AG04450 (cell line): Measurements from ENCODE around the gene KCNK3. TPM values are rescaled to one million over a fixed set of nuclear protein-coding genes. Genes with fewer than 3 reads are reported as not detected.
"Not testable (repeated sequence)": the region's sequence is repeated elsewhere in the genome, so short reads cannot be mapped to it uniquely, and the experiment has no call there.

Experiments
- CTCF ChIA-PET: fragments of 300-600, 350-600 bp; formaldehyde crosslinking; extraction: SDS; loops from one replicate; lab custom pipeline; 2022; ENCODE audit warnings: antibody characterized with exemption, inconsistent platforms; lab: Charles Lee
- POLR2A ChIA-PET: fragments of 350-600 bp; formaldehyde crosslinking; extraction: SDS; loops from one replicate; lab custom pipeline; 2021; ENCODE audit warnings: antibody characterized with exemption, inconsistent platforms; lab: Yijun Ruan, JAX
- DNase-seq: peaks from one replicate; pipeline ENCODE4 v3.0.0-alpha.2; 2011; ENCODE audit warnings: low read depth, low spot score
- H3K27ac ChIP-seq: one replicate; pipeline ENCODE4 v1.5.1; 2012; ENCODE audit warnings: low read depth, low read length, control low read depth
- H3K27me3 ChIP-seq: one replicate; pipeline ENCODE4 v1.6.0; 2012; ENCODE audit warnings: low read length; ENCODE audit not compliant: control insufficient read depth, insufficient read depth
- H3K4me3 ChIP-seq: 2 replicates; pipeline ENCODE4 v1.5.1; 2011; ENCODE audit warnings: mild to moderate bottlenecking, low read depth, low read length, control low read depth
- H3K9me3 ChIP-seq: 2 replicates; pipeline ENCODE4 v1.5.1; 2012; ENCODE audit warnings: low read length; ENCODE audit not compliant: control insufficient read depth, insufficient read depth
- polyA plus RNA-seq: library from polyadenylated mRNA; depleted of rRNA; stranded (reverse); fragments of >200 nt; gene quantifications from 2 replicates; pipeline ENCODE4 v1.2.3, GENCODE V29; 2011
- TF ChIP-seq, protein P1 (sequence below): IDR thresholded peaks from 2 replicates; pipeline ENCODE4 v1.5.1; 2011; ENCODE audit warnings: low read depth, low read length, control low read depth, inconsistent platforms

Gene KCNK3
- polyA plus RNA-seq, 1 experiment: 0.05 TPM

GRCh38 chr2:26750467-26750866 is 57.9 kb downstream of the KCNK3 start:
- H3K4me3 ChIP-seq, POLR2A ChIA-PET, H3K27ac ChIP-seq, H3K27me3 ChIP-seq, H3K9me3 ChIP-seq, DNase-seq: not testable (repeated sequence)
- CTCF ChIA-PET: interaction anchor here (1.1 kb wide), 1 partner anchor 145 kb away, joined by 3 read pairs; no protein-coding TSS in a partner anchor

DNA sequence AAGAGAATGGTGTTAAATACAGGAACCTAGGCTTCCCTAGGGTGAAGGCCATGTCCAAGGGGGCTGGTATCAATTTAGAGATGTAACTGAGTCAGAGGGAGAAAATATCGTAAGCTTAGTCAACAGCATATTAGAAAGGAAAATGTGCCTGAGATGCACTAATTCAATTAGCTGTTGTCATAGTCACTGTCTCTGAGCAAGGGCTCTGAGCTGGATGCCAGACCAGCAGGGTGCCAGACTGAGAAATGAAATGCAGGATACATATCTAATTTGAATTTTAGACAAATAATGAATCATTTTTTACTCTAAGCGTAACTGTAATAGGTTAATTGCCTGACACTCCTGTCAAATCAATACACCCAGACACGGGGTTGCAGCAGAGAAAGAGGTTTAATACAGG is 60.1 kb downstream of the KCNK3 start:
- POLR2A ChIA-PET: interaction anchor here (0.6 kb wide), 1 partner anchor 1500 kb away, joined by 5 read pairs; no protein-coding TSS in a partner anchor
- no peaks in the 10 kb centered on the region for H3K27me3 ChIP-seq
- CTCF ChIA-PET: interaction anchor here (1.3 to 5.2 kb wide), 2 partner anchors 7 to 175 kb away, joined by 5 to 26 read pairs; no protein-coding TSS in a partner anchor
- H3K9me3 ChIP-seq: peaks cover 3% of the 10 kb centered on the region; the same call in 1 of the 2 replicates
- no peak overlapping the region for H3K4me3 ChIP-seq
- TF ChIP-seq, protein P1, sequence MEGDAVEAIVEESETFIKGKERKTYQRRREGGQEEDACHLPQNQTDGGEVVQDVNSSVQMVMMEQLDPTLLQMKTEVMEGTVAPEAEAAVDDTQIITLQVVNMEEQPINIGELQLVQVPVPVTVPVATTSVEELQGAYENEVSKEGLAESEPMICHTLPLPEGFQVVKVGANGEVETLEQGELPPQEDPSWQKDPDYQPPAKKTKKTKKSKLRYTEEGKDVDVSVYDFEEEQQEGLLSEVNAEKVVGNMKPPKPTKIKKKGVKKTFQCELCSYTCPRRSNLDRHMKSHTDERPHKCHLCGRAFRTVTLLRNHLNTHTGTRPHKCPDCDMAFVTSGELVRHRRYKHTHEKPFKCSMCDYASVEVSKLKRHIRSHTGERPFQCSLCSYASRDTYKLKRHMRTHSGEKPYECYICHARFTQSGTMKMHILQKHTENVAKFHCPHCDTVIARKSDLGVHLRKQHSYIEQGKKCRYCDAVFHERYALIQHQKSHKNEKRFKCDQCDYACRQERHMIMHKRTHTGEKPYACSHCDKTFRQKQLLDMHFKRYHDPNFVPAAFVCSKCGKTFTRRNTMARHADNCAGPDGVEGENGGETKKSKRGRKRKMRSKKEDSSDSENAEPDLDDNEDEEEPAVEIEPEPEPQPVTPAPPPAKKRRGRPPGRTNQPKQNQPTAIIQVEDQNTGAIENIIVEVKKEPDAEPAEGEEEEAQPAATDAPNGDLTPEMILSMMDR: no peak
- no peak overlapping the region for H3K27ac ChIP-seq
- DNase-seq: no peak

- ChIA-PET POLR2A (no interaction called here), CTCF (interaction anchor here (5.2 kb wide), 1 partner anchor 9 kb away, joined by 26 read pairs; no protein-coding TSS in a partner anchor)
- no peak for DNase-seq
- H3K4me3 ChIP-seq: no peak overlapping the region
- TF ChIP-seq, protein P1: no peak
- no peak overlapping the region for H3K27ac ChIP-seq
- peaks cover 3% of the 10 kb centered on the region; the same call in 1 of the 2 replicates for H3K9me3 ChIP-seq
- H3K27me3 ChIP-seq: no peaks in the 10 kb centered on the region
Measured at GRCh38 chr2:26754539-26754938, 62.0 kb downstream of the KCNK3 start.

- TF ChIP-seq, protein P1: no peak
- no peaks in the 10 kb centered on the region for H3K27me3 ChIP-seq
- ChIA-PET CTCF (interaction anchor here (5.2 kb wide), 1 partner anchor 10 kb away, joined by 26 read pairs; no protein-coding TSS in a partner anchor), POLR2A (no interaction called here)
- no peak overlapping the region for H3K27ac ChIP-seq
- H3K9me3 ChIP-seq: peaks cover 3% of the 10 kb centered on the region; the same call in 1 of the 2 replicates
- no peak for DNase-seq
- no peak overlapping the region for H3K4me3 ChIP-seq
Measured at GRCh38 chr2:26754972-26755670, 62.6 kb downstream of the KCNK3 start.

GRCh38 chr2:26756337-26756736 is 63.8 kb downstream of the KCNK3 start:
- Histone ChIP-seq H3K4me3 (no peak overlapping the region), H3K27ac (no peak overlapping the region), H3K27me3 (no peaks in the 10 kb centered on the region), H3K9me3 (peaks cover 2% of the 10 kb centered on the region; the same call in 1 of the 2 replicates)
- TF ChIP-seq, protein P1: no peak
- ChIA-PET POLR2A (no interaction called here), CTCF (interaction anchor here (0.7 to 5.2 kb wide), 3 partner anchors 11 to 700 kb away, joined by 3 to 26 read pairs (median 5); no protein-coding TSS in a partner anchor)
- DNase-seq: no peak
